NCI-H1417 (cell line): ENCODE results near the gene OPN1MW.
"Not testable (repeated sequence)": the region's sequence is repeated elsewhere in the genome, so short reads cannot be mapped to it uniquely, and the experiment has no call there.

Experiments
- DNase-seq, 3 experiments: peaks; one replicate each; lab custom pipeline; 2025; lab: John Stamatoyannopoulos, UW

OPN1MW gene

DNA sequence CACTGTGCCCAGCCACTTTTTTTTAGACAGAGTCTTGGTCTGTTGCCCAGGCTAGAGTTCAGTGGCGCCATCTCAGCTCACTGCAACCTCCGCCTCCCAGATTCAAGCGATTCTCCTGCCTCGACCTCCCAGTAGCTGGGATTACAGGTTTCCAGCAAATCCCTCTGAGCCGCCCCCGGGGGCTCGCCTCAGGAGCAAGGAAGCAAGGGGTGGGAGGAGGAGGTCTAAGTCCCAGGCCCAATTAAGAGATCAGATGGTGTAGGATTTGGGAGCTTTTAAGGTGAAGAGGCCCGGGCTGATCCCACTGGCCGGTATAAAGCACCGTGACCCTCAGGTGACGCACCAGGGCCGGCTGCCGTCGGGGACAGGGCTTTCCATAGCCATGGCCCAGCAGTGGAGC, at the start of gene OPN1MW:
Gene OPN1MW (plus strand): TSS at position 301 of the 400 bp plus-strand sequence. CDS start 82 bp downstream, at position 383.
- not testable (repeated sequence) for DNase-seq

DNA sequence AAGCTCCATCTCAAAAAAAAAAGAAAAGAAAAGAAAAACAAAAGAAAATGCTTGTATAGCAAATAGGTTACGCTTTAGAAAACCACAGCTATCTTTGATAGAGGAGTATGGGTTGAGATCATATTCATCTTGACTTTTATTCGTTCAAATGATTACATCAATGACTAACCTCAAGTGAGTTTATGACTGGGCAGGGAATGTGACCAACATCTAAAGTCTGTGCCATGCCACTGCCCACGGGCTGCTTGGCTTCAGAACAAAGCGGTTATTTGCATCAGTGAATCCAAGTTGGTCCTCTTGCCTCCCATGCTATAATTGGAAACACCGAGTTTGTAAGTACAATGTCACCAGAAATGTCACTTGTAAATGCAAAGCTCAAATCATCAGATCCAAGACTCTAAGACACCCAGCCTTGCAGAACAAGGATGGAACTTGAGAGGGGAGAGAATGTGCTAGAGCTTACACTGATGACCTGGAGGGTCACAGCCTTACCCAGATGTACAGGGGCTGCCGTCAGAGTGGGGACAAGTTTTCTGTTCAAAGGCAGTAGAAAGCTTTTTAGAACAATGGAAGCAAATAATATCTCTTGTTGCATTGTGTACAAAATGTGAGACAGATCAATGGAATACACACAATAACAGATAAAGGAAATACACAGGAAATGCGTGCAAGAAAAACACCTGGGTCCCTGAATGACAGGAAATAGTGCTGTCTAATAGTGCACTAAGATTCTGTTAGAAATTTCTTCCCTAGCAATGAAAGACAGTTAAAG, 46.8 kb upstream of the OPN1MW start:
- DNase-seq = no peak

GRCh38 chrX:154136627-154137161, 45.7 kb upstream of the OPN1MW start:
- peak; percentile 65 to 76 (median 71) for DNase-seq

DNA sequence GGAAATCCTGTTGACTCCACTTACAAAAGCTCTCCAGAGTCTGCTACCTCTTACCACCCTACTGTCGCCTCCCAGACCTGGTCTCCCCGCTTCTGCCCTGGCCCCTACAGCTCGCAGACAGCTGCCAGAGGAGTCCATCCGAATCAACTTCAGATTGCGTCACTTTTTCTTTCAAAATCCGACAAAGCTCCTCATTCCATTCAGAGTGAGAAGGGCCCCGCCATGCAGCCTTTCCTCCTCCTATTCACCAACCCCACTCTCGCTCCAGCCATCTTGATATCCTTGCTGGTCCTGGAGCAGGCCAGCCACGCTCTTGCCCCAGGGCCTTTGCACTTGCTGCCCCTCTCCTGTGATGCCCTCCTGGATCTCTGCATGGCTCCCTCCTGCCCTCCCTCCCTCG, 43.5 kb upstream of the OPN1MW start:
- no peak for DNase-seq

DNA sequence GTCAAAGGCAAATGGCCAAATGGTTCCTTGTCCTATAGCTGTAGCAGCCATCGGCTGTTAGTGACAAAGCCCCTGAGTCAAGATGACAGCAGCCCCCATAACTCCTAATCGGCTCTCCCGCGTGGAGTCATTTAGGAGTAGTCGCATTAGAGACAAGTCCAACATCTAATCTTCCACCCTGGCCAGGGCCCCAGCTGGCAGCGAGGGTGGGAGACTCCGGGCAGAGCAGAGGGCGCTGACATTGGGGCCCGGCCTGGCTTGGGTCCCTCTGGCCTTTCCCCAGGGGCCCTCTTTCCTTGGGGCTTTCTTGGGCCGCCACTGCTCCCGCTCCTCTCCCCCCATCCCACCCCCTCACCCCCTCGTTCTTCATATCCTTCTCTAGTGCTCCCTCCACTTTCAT, 42.2 kb upstream of the OPN1MW start:
- no peak for DNase-seq

DNA sequence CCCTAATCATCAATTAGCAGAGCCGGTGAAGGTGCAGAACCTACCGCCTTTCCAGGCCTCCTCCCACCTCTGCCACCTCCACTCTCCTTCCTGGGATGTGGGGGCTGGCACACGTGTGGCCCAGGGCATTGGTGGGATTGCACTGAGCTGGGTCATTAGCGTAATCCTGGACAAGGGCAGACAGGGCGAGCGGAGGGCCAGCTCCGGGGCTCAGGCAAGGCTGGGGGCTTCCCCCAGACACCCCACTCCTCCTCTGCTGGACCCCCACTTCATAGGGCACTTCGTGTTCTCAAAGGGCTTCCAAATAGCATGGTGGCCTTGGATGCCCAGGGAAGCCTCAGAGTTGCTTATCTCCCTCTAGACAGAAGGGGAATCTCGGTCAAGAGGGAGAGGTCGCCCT, 41.7 kb upstream of the OPN1MW start:
- DNase-seq = no peak

DNA sequence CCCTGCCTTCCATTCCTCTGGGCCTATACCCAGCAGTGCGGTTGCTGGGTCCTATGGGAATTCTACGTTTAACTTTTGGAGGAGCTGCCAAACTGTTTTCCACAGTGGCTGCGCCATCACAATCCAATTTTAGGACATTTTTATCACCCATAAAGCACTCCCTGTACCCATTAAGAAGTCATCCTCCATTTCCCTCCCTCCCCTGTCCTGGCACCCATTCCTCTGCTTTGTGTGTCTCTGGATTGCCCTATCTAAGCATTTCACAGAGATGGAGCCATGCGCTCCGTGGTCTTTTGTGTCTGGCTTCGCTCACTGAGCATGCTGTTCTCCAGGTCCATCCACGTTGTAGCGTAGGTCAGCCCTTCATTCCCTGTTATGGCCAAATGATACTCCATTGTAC, 40.0 kb upstream of the OPN1MW start:
- DNase-seq = no peak

DNA sequence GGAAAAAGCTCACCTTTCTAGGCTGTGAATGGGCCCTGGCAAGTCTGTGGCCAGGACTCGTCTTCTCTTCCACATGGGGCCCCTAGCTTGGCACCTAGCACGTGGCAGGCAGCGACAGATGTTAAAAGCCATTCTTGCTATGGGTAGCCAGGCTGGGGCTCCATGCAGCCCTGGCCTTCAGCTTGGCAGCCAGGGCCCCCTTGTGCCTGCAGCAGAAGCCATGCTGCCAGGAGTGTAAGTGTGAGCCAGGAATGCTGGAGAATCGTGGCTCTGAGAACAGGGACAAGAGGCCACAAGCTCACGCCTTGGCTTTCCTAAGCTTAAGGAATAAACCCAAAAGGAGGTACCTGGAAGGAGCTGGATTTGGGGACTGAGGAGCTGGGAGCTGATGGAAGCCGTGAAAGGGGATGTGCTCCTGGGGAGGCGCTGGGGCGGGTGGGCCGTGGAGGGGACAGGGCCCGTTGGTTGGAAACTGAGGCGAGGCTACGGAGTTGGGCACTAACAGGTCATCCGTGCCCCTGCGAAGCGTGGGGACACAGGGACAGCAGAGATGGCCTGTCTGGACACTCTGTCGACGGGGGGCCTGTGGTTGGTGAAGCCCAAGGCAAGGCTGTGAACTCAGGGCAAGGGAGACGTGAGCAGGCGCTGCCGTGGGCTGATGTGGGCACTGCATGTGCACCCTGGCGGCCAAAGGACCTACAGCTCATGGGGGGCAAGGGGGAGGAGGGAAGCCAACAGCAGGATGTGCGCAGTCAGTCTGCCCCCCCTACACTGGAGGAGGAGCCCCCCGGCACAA, 39.2 kb upstream of the OPN1MW start:
- DNase-seq = no peak

DNA sequence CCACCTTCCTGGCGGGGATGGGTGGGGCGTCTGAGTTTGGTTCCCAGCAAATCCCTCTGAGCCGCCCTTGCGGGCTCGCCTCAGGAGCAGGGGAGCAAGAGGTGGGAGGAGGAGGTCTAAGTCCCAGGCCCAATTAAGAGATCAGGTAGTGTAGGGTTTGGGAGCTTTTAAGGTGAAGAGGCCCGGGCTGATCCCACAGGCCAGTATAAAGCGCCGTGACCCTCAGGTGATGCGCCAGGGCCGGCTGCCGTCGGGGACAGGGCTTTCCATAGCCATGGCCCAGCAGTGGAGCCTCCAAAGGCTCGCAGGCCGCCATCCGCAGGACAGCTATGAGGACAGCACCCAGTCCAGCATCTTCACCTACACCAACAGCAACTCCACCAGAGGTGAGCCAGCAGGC, 38.4 kb upstream of the OPN1MW start, which contains the start of gene OPN1LW:
Gene OPN1LW (plus strand): TSS at position 234 of the 400 bp plus-strand sequence. CDS start 41 bp downstream, at position 275.
- DNase-seq = not testable (repeated sequence)

GRCh38 chrX:154151030-154151429, 31.4 kb upstream of the OPN1MW start:
- not testable (repeated sequence) for DNase-seq

DNA sequence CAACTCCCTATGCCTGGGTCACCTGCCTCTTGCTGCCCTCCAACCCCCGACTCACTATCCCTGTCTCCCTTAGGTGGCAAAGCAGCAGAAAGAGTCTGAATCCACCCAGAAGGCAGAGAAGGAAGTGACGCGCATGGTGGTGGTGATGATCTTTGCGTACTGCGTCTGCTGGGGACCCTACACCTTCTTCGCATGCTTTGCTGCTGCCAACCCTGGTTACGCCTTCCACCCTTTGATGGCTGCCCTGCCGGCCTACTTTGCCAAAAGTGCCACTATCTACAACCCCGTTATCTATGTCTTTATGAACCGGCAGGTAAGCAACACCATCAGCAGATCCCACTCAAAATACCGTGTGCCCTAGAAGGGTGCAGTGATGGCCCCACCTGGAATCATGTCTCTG, 26.2 kb upstream of the OPN1MW start:
- DNase-seq = not testable (repeated sequence)

- DNase-seq = not testable (repeated sequence)
These were observed 25.2 kb upstream of the OPN1MW start for GRCh38 chrX:154157207-154157606.

DNA sequence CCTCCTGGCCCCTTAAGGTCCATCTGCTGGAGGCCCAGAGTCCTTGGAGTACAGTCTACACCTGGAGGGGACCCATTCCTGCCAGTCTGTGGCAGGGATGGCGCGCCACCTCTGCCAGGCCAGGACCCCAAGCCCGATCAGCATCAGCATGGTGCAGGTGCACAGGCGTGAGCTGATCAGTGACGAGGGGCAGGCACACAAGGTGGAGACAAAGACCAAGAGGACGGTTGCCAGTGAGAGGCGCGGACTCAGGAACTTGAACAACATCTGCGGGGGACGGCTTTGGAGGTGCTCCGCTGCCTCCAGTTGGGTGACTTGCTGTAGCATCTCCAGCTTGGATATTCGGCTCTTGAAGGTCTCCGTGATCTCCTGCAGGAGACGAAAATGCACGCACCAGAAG, 23.1 kb upstream of the OPN1MW start:
- DNase-seq = not testable (repeated sequence)

GRCh38 chrX:154164902-154165301, 17.5 kb upstream of the OPN1MW start:
- not testable (repeated sequence) for DNase-seq

DNA sequence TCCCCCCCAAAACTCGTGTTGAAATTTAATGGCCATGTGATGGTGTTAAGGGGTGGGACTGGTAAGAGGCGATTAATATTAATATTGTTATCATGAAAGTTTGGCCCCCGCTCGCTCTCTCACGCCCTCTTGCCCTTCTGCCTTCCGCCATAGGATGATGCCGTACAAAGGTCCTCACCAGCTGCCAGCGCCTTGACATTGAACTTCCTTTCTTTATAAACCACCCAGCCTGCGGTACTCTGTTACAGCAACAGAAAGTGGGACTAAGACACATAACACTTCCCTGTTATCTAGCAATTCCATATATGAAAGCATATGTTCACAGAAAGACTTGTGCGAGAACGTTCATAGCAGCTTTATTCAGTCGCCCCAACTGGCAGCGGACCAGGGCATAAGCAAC, 14.0 kb upstream of the OPN1MW start:
- DNase-seq = not testable (repeated sequence)

DNA sequence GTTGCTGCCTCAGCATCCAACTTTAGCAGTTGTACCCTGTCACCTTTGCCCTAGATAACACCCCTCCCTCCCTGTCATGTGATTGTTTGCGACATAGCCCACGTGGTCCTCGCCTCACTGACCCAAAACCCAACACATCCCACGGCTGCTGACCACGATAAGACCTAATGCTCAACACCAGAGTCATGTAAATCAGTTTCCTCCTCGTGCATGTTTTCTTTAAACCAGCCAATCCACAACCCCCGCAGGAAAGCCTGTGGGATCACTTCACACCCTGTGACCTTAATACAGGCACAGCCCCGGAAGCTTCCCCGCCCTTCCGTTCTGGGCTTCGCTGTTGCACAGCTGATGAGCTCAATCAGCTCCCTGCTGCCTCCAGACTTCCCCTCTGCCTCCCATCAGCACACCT, 9.9 kb upstream of the OPN1MW start:
- not testable (repeated sequence) for DNase-seq

DNA sequence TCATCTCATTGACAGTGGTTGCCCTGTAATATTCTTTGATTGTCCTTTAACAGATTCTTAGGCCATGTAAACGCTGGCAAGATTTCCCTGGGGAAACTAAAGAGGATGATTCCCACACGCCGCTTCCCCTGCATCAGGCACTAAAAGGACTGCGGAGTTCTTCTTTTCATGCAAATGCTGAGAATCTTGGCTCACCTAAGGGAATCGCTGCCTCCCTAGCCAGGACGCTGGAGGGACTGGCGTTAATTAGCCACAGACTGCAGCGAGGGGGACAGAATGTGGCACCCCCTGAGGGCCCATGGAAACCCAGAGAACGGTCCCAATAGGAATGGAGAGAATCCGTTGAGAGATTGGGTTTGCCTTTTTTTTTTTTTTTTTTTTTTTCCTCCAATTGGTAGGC, 8.0 kb upstream of the OPN1MW start:
- not testable (repeated sequence) for DNase-seq

DNA sequence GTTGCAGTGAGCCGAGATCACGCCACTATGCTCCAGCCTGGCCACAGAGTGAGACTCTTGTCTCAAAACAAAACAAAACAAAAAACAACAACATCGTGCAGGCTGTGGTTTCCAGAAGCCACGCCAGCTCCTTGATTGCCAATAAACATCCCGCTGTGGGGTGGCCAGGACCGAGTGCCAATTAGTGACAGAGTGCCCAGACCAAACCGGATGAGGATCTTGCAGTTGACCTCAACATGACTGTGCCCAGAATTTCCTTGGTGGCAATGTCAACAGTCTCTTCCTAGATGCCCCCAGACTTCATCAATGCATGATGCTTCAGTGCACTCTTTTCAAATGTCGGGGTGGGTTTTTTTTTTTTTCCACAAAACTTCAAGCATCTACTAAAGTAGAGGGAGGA, 1.4 kb downstream of the OPN1MW start:
- not testable (repeated sequence) for DNase-seq

DNA sequence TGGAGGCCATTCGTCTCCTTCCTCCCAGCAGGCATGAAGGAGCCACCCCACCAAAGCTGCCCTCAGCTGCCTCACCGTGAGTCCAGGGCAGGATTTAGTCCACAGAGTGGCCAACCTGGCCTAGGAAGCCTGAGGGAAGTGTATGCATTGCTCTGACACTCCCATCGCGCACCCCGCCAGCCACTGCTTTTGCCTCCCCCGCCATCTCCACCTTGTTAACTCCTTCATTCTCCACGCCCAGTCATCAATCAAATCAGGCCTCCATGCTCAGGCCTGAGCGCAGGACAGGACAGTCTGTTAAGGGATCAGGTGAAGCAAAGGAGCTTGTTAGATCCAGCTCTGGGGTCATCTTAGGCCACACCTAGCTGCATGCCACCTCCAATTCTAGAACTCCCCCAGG, 10.4 kb downstream of the OPN1MW start:
- not testable (repeated sequence) for DNase-seq

DNA sequence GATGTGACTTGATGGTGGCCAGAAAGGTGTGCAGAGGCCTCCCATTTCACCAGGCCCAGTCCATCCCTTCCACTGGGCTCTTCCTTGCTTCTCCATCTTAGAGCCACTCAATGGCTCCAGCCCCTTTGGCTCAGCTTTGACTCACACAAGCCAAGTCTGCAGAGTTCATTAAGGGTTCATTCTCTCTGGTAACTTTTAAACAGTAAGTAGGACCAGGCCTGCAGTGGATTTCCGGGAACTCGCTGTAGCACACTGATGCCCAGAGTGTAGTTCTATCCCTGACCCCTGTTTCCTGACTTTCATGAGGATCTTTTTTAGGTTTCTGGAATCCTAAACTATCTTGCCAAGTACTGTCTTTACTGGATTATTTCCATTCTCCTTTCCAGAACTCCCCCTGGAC, 11.9 kb downstream of the OPN1MW start:
- DNase-seq = not testable (repeated sequence)

DNA sequence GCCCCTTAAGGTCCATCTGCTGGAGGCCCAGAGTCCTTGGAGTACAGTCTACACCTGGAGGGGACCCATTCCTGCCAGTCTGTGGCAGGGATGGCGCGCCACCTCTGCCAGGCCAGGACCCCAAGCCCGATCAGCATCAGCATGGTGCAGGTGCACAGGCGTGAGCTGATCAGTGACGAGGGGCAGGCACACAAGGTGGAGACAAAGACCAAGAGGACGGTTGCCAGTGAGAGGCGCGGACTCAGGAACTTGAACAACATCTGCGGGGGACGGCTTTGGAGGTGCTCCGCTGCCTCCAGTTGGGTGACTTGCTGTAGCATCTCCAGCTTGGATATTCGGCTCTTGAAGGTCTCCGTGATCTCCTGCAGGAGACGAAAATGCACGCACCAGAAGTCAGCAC, 14.1 kb downstream of the OPN1MW start:
- DNase-seq = not testable (repeated sequence)

DNA sequence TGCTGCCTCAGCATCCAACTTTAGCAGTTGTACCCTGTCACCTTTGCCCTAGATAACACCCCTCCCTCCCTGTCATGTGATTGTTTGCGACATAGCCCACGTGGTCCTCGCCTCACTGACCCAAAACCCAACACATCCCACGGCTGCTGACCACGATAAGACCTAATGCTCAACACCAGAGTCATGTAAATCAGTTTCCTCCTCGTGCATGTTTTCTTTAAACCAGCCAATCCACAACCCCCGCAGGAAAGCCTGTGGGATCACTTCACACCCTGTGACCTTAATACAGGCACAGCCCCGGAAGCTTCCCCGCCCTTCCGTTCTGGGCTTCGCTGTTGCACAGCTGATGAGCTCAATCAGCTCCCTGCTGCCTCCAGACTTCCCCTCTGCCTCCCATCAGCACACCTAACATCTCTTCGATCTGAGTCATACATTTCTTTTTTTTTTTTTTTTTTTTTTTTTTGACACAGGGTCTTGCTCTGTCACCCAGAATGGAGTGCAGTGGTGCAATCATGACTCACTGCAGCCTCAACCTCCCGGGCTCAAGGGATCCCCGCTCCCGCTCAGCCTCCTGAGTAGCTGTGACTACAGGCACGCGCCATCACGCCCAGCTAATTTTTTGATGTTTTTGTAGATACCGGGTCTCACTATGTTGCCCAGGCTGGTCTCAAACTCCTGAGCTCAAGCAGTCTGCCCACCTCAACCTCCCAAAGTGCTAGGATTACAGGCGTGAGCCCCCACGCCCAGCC, 27.4 kb downstream of the OPN1MW start:
- not testable (repeated sequence) for DNase-seq
